Measurements from ENCODE around the gene HECTD4. TPM values are rescaled to one million over a fixed set of nuclear protein-coding genes. Genes with fewer than 3 reads are reported as not detected.

The HECTD4 gene
- total and polyA plus RNA-seq, 2 experiments from 2014 or later: 29.4 to 33.7 TPM

GRCh38 chr12:112176321-112177010 lies 205.8 kb downstream of the HECTD4 start:
- Histone ChIP-seq H3K36me3 (peaks cover 44% of the 10 kb centered on the region), H3K27ac (no peak overlapping the region), H3K4me3 (no peak overlapping the region), H3K4me1 (ENCODE audit: low read depth) (no peaks in the 10 kb centered on the region), H3K9me3 (ENCODE audit: low read depth) (no peaks in the 10 kb centered on the region), H3K27me3 (no peaks in the 10 kb centered on the region)
- no peak for DNase-seq (ENCODE audit: low read depth in 1 of 2, low spot score in 1 of 2)
- TF ChIP-seq, protein P1, sequence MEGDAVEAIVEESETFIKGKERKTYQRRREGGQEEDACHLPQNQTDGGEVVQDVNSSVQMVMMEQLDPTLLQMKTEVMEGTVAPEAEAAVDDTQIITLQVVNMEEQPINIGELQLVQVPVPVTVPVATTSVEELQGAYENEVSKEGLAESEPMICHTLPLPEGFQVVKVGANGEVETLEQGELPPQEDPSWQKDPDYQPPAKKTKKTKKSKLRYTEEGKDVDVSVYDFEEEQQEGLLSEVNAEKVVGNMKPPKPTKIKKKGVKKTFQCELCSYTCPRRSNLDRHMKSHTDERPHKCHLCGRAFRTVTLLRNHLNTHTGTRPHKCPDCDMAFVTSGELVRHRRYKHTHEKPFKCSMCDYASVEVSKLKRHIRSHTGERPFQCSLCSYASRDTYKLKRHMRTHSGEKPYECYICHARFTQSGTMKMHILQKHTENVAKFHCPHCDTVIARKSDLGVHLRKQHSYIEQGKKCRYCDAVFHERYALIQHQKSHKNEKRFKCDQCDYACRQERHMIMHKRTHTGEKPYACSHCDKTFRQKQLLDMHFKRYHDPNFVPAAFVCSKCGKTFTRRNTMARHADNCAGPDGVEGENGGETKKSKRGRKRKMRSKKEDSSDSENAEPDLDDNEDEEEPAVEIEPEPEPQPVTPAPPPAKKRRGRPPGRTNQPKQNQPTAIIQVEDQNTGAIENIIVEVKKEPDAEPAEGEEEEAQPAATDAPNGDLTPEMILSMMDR (IDR thresholded peaks at IDR 0.05; ENCODE audit: low read depth, low read length): no peak

DNA sequence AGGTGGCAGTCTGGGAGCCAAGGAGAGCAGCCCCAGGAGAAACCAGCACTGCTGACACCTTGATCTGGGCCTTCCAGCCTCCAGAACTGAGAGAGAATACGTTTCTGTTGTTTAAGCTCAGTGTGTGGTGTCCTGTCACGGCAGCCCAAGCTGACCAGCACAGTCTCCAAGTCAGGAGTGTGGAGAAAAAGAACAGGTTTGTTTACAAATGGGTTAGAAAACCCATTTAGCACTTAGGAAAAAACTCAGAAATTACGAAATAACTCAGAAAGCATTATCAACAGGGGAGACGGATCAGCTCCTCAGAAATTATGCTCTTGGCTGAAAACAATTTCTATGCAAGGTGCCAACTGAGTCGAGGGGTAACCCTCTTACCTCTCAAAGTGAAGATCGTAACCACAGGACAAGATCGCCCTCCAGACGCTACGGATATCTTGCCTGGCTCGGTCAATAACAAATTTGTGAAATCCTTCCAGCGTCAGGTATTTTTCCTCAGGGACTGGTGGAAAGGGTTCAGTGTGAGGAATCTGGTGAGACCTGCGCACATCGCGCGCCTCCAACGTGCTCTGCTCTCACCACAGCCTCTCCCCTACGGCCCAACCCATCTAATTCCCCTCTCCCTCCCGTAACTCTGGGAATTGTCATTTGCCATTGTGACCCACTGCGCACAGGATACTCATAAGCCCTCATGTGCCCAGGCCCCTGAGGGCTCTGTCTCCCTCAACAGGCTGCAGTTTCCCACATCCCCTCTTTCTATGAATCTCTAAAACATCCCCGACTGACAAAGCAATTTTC lies 206.7 kb downstream of the HECTD4 start:
- Histone ChIP-seq H3K4me3 (no peak overlapping the region), H3K36me3 (peaks cover 49% of the 10 kb centered on the region), H3K27me3 (no peaks in the 10 kb centered on the region), H3K9me3 (ENCODE audit: low read depth) (no peaks in the 10 kb centered on the region), H3K4me1 (ENCODE audit: low read depth) (no peaks in the 10 kb centered on the region), H3K27ac (no peak overlapping the region)
- DNase-seq (ENCODE audit: low read depth in 1 of 2, low spot score in 1 of 2): no peak
- TF ChIP-seq, protein P1 (IDR thresholded peaks at IDR 0.05; ENCODE audit: low read depth, low read length): no peak

- peaks cover 33% of the 10 kb centered on the region for H3K36me3 ChIP-seq
- TF ChIP-seq, protein P1 (IDR thresholded peaks at IDR 0.05; ENCODE audit: low read depth, low read length): no peak
- DNase-seq (ENCODE audit: low read depth in 1 of 2, low spot score in 1 of 2): no peak
- no peak overlapping the region for H3K27ac ChIP-seq
- H3K4me1 ChIP-seq (ENCODE audit: low read depth): no peaks in the 10 kb centered on the region
- no peaks in the 10 kb centered on the region for H3K27me3 ChIP-seq
- H3K4me3 ChIP-seq: no peak overlapping the region
- H3K9me3 ChIP-seq (ENCODE audit: low read depth): no peaks in the 10 kb centered on the region
Observed at GRCh38 chr12:112172556-112173324, 209.5 kb downstream of the HECTD4 start.

- no peak for DNase-seq (ENCODE audit: low read depth in 1 of 2, low spot score in 1 of 2)
- no peaks in the 10 kb centered on the region for H3K4me1 ChIP-seq (ENCODE audit: low read depth)
- TF ChIP-seq, protein P1 (IDR thresholded peaks at IDR 0.05; ENCODE audit: low read depth, low read length): no peak
- H3K4me3 ChIP-seq: no peak overlapping the region
- no peaks in the 10 kb centered on the region for H3K9me3 ChIP-seq (ENCODE audit: low read depth)
- H3K27ac ChIP-seq: no peak overlapping the region
- H3K27me3 ChIP-seq: no peaks in the 10 kb centered on the region
- H3K36me3 ChIP-seq: peaks cover 26% of the 10 kb centered on the region
Observed at GRCh38 chr12:112170971-112171596, 211.1 kb downstream of the HECTD4 start.

DNA sequence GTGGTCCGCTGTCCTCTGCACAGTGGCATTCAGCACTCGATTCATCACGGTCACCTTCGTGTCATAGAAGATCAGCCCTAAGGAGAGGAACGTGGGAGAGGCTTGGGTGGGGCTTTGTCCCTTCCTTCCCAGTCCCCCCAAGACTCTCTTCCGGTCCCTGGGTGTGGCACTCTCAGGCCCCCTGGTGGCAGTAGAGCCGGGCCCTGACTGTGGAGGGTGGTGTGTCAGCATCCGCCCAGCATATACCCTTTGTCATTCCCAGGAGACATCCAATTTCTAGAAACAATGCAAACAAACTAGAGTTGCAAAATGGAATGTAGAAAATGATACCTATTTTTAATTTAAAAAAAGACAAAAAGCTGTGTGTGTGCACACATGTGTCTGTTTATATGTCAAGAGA lies 211.9 kb downstream of the HECTD4 start:
- DNase-seq (ENCODE audit: low read depth in 1 of 2, low spot score in 1 of 2): peak in 1 of 2 donors; percentile 35
- Histone ChIP-seq H3K4me1 (ENCODE audit: low read depth) (no peaks in the 10 kb centered on the region), H3K4me3 (no peak overlapping the region), H3K9me3 (ENCODE audit: low read depth) (no peaks in the 10 kb centered on the region), H3K27ac (peak overlapping the region; percentile 3), H3K27me3 (no peaks in the 10 kb centered on the region), H3K36me3 (peaks cover 22% of the 10 kb centered on the region)
- TF ChIP-seq, protein P1 (IDR thresholded peaks at IDR 0.05; ENCODE audit: low read depth, low read length): peak; percentile 56
